WI38 (cell line): ENCODE measurements around the gene PRR5.
"Not testable (repeated sequence)": the region's sequence is repeated elsewhere in the genome, so short reads cannot be mapped to it uniquely, and the experiment has no call there.

Source experiments
- H3K4me3 ChIP-seq: 2 replicates; pipeline ENCODE4 v1.5.1; 2011; ENCODE audit warnings: low read depth, mild to moderate bottlenecking, control low read depth, low read length
- CTCF ChIP-seq: IDR thresholded peaks from 2 replicates; pipeline ENCODE4 v1.5.1; 2012; ENCODE audit warnings: low read depth, mild to moderate bottlenecking, control low read depth, low read length

PRR5 gene

GRCh38 chr22:44738347-44738715 is 36.3 kb downstream of the PRR5 start:
- no peak for TF ChIP-seq CTCF
- no peak overlapping the region for H3K4me3 ChIP-seq

GRCh38 chr22:44739024-44739423 is 37.0 kb downstream of the PRR5 start:
- H3K4me3 ChIP-seq = no peak overlapping the region
- no peak for TF ChIP-seq CTCF

GRCh38 chr22:44739666-44740065 is 37.7 kb downstream of the PRR5 start:
- H3K4me3 ChIP-seq = not testable (repeated sequence)

GRCh38 chr22:44740307-44740706 is 38.3 kb downstream of the PRR5 start:
- no peak for TF ChIP-seq CTCF

GRCh38 chr22:44741929-44742328 is 39.9 kb downstream of the PRR5 start:
- TF ChIP-seq CTCF = no peak
- H3K4me3 ChIP-seq = no peak overlapping the region

More at GRCh38 chr22:44740307-44740706, 38.3 kb downstream of the PRR5 start:
- no peak overlapping the region for H3K4me3 ChIP-seq

GRCh38 chr22:44743247-44743646 is 41.2 kb downstream of the PRR5 start:
- no peak overlapping the region for H3K4me3 ChIP-seq
- no peak for TF ChIP-seq CTCF

- TF ChIP-seq CTCF = no peak
- no peak overlapping the region for H3K4me3 ChIP-seq
These were observed 41.8 kb downstream of the PRR5 start for GRCh38 chr22:44743804-44744211.
